IPS-15b (cell line): ENCODE measurements around the gene PTTG1IP2.
"Not testable (repeated sequence)": the region's sequence is repeated elsewhere in the genome, so short reads cannot be mapped to it uniquely, and the experiment has no call there.

ENCODE experiments used
- H3K27me3 ChIP-seq: one replicate; pipeline ENCODE4 v1.6.1; 2013; ENCODE audit warnings: low read length; ENCODE audit not compliant: control insufficient read depth, insufficient read depth
- H3K36me3 ChIP-seq: one replicate; pipeline ENCODE4 v1.6.1; 2013; ENCODE audit warnings: low read length; ENCODE audit not compliant: control insufficient read depth, insufficient read depth
- H3K4me1 ChIP-seq: one replicate; pipeline ENCODE4 v1.6.1; 2013; ENCODE audit warnings: mild to moderate bottlenecking, low read length; ENCODE audit not compliant: control insufficient read depth, insufficient read depth
- H3K4me3 ChIP-seq: one replicate; pipeline ENCODE4 v1.5.1; 2013; ENCODE audit warnings: low read depth, low read length
- H3K9ac ChIP-seq: one replicate; pipeline ENCODE4 v1.6.1; 2013; ENCODE audit warnings: low read depth, mild to moderate bottlenecking, low read length
- H3K9me3 ChIP-seq: one replicate; pipeline ENCODE4 v1.6.1; 2013; ENCODE audit warnings: mild to moderate bottlenecking, low read length; ENCODE audit not compliant: control insufficient read depth, insufficient read depth

Gene PTTG1IP2

GRCh38 chr7:90455163-90456030, 14.0 kb upstream of the PTTG1IP2 start:
- H3K9me3 ChIP-seq = no peaks in the 10 kb centered on the region
- no peaks in the 10 kb centered on the region for H3K36me3 ChIP-seq
- H3K4me1 ChIP-seq = no peaks in the 10 kb centered on the region
- H3K27me3 ChIP-seq = peaks cover 5% of the 10 kb centered on the region
- H3K4me3 ChIP-seq = peak overlapping the region; percentile 15
- peak overlapping the region; percentile 28 for H3K9ac ChIP-seq

GRCh38 chr7:90458104-90458503, 11.3 kb upstream of the PTTG1IP2 start:
- no peaks in the 10 kb centered on the region for H3K4me1 ChIP-seq
- no peak overlapping the region for H3K4me3 ChIP-seq
- no peaks in the 10 kb centered on the region for H3K9me3 ChIP-seq
- H3K9ac ChIP-seq = no peak overlapping the region
- peaks cover 5% of the 10 kb centered on the region for H3K27me3 ChIP-seq
- no peaks in the 10 kb centered on the region for H3K36me3 ChIP-seq

- Histone ChIP-seq H3K4me3 (no peak overlapping the region), H3K27me3 (peaks cover 2% of the 10 kb centered on the region), H3K9me3 (peaks cover 4% of the 10 kb centered on the region), H3K36me3 (no peaks in the 10 kb centered on the region), H3K9ac (no peak overlapping the region), H3K4me1 (no peaks in the 10 kb centered on the region)
These were observed 9.6 kb upstream of the PTTG1IP2 start for GRCh38 chr7:90459888-90460287.

- Histone ChIP-seq H3K27me3 (no peaks in the 10 kb centered on the region), H3K4me3 (no peak overlapping the region), H3K36me3 (no peaks in the 10 kb centered on the region), H3K9ac (no peak overlapping the region), H3K4me1 (no peaks in the 10 kb centered on the region), H3K9me3 (peaks cover 10% of the 10 kb centered on the region)
These were observed 8.2 kb upstream of the PTTG1IP2 start for GRCh38 chr7:90461219-90461618.

DNA sequence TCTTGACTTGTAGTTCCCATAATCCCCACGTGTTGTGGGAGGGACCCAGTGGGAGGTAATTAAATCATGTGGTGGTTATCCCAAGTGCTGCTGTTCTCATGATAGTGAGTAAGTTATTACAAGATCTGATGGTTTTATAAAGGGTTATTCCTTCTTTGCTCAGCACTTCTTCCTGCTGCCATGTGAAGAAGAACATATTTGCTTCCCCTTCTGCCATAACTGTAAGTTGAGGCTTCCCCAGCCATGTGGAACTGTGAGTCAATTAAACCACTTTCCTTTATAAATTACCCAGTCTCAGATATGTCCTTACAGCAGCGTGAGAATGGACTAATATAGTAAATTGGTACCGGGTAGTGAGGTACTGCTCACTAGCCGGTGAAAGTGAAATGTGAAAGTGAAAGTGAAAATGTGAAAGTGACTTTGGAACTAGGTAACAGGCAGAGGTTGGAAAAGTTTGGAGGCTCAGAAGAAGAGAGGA, 6.2 kb upstream of the PTTG1IP2 start:
- not testable (repeated sequence) for H3K9me3 ChIP-seq, H3K27me3 ChIP-seq, H3K9ac ChIP-seq, H3K4me3 ChIP-seq, H3K36me3 ChIP-seq, H3K4me1 ChIP-seq

- H3K9me3 ChIP-seq = peaks cover 10% of the 10 kb centered on the region
- no peaks in the 10 kb centered on the region for H3K36me3 ChIP-seq
- H3K4me1 ChIP-seq = no peaks in the 10 kb centered on the region
- H3K4me3 ChIP-seq = no peak overlapping the region
- H3K27me3 ChIP-seq = no peaks in the 10 kb centered on the region
- H3K9ac ChIP-seq = no peak overlapping the region
These were observed 3.6 kb upstream of the PTTG1IP2 start for GRCh38 chr7:90465816-90466215.

DNA sequence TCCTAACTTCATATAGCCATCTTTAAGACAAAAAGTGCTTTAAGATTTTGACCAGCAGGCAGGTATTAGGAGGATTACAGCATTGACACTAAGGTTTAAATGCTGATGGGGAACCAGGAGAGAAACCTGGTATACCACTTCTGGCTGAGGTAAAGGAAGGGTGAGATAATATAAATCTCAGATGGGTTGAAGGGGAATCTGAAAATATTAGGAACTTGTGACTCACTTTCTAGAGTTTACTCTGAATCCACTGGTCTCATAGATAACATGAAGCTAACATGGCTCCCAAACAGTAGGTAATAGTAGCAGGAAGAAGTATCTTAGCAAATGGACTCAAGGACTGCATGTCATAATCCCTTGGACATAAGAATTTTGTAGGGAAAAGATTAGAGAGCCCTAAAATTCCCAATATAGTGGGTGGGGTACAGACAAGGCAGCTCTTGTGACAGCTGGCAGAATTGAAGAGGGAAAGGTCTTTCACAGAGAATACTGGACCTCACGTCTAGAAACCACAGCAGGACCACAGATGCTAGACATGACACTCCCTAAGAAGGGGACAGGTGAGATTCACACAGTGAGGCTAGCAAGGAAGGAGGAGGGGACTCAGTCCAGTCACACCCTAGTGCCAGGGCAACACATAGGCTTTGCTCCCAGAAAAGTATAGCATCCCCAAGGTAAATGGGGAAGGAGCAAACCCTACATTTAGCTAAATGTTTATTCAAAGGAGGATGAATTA, 3.5 kb downstream of the PTTG1IP2 start:
- Histone ChIP-seq H3K27me3 (no peaks in the 10 kb centered on the region), H3K4me3 (no peak overlapping the region), H3K9me3 (no peaks in the 10 kb centered on the region), H3K4me1 (no peaks in the 10 kb centered on the region), H3K36me3 (no peaks in the 10 kb centered on the region), H3K9ac (no peak overlapping the region)

- H3K9me3 ChIP-seq = no peaks in the 10 kb centered on the region
- no peak overlapping the region for H3K4me3 ChIP-seq
- H3K27me3 ChIP-seq = no peaks in the 10 kb centered on the region
These were observed 4.4 kb downstream of the PTTG1IP2 start for GRCh38 chr7:90473814-90474213.

GRCh38 chr7:90474284-90475210, 5.1 kb downstream of the PTTG1IP2 start:
- no peak overlapping the region for H3K4me3 ChIP-seq
- no peaks in the 10 kb centered on the region for H3K27me3 ChIP-seq
- no peaks in the 10 kb centered on the region for H3K36me3 ChIP-seq
- H3K9me3 ChIP-seq = no peaks in the 10 kb centered on the region
- H3K4me1 ChIP-seq = no peaks in the 10 kb centered on the region
- no peak overlapping the region for H3K9ac ChIP-seq

More at GRCh38 chr7:90473814-90474213, 4.4 kb downstream of the PTTG1IP2 start:
- H3K4me1 ChIP-seq = no peaks in the 10 kb centered on the region
- no peaks in the 10 kb centered on the region for H3K36me3 ChIP-seq
- no peak overlapping the region for H3K9ac ChIP-seq

DNA sequence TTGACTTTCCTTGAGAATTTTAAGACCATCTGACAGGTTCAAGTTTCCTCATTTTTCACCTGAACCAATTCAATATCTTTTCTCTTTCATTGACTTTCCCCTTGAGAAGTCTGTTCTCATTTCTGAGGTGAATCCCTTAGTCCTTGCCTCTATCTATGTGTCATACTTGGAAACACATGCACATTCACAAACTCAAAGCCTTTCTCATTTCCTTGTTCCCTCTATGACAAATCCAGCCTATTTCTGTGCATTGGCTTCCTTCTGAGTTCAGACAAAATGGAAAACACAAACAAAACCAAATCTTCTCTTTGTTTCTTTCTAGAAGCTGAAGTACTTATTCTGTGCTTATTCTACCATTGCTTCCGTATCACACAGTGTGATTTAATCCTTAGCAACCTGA, 13.8 kb downstream of the PTTG1IP2 start:
- H3K4me1 ChIP-seq = no peaks in the 10 kb centered on the region
- no peaks in the 10 kb centered on the region for H3K36me3 ChIP-seq
- H3K9me3 ChIP-seq = no peaks in the 10 kb centered on the region
- H3K4me3 ChIP-seq = no peak overlapping the region
- no peak overlapping the region for H3K9ac ChIP-seq
- H3K27me3 ChIP-seq = no peaks in the 10 kb centered on the region

DNA sequence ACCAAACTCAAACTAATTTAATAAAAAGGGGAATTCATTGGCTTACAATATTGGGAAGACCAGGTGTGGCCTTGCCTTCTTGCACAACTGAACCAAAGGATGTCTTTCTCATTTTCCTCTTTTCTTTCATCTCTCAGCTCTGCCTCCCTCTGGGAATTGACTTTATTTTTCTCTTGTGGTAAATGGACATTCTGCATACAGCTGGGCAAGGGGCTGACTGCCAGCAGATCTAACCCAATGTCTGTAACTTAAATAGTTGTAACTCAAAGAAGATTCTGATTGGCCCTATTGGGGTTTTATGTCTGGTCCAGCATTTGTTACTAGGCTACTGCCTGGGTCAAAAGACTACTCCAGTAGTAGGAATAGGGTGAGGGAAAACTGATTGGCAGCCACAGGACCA, 15.3 kb downstream of the PTTG1IP2 start:
- Histone ChIP-seq H3K36me3 (no peaks in the 10 kb centered on the region), H3K9ac (no peak overlapping the region), H3K27me3 (no peaks in the 10 kb centered on the region), H3K9me3 (no peaks in the 10 kb centered on the region), H3K4me1 (no peaks in the 10 kb centered on the region), H3K4me3 (no peak overlapping the region)
